ELR (cell line): Measurements from ENCODE around the gene AP1G1.
"Not testable (repeated sequence)": the region's sequence is repeated elsewhere in the genome, so short reads cannot be mapped to it uniquely, and the experiment has no call there.

ENCODE experiments used
- DNase-seq: peaks from one replicate; pipeline ENCODE4 v3.0.0-alpha.2; 2015; ENCODE audit warnings: low read depth

AP1G1 gene

DNA sequence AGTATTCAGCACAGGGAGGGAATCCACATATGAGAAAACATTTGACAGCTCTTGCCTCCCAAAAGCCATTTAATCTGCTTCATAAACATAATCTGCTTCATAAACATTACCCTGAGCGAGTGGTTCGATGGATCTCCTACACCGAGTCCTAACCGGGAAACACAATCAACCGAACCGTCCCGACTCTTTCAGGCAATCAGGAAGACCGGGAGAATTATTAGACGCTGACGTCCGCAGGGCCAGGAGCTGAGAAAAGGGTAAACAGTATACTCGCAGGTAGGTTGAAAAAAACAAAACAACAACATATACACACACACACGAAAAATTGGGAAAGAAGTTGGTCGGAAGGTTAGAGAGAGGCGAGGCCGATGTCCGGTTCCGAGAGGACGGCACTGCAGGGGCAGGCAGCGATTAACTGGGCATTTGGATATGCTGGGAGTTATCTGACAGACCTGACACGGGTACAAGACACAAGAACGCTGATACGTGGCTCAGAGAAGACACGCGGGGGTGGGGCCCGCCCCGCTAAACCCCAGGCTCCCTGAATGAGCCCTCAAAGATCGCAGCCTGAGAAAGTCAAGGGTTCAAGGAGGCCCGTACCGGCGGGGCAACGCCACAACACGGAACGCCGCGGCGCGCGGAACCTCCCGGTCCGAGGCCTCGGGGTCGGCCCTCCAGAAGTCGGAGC lies 585 bp downstream of the AP1G1 start:
- peak; percentile 56 for DNase-seq

DNA sequence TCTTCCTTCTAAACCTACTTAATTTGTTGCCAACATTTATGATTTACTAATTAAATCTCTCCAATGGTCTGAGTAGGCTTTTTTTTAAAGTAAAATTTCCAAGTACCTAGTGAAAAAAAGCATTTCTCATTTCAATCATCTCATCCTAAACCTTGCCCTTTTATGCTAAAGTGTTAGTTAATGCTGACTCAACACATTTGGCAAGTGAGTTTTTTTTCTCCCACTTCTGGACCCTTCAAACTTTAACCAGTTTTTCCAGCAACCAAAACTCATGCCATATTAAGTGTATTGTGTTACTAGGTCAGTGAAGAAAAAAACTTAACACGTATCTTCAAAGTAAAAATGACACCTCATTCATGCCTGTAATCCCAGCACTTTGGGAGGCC lies 5.3 kb downstream of the AP1G1 start:
- DNase-seq: no peak

DNA sequence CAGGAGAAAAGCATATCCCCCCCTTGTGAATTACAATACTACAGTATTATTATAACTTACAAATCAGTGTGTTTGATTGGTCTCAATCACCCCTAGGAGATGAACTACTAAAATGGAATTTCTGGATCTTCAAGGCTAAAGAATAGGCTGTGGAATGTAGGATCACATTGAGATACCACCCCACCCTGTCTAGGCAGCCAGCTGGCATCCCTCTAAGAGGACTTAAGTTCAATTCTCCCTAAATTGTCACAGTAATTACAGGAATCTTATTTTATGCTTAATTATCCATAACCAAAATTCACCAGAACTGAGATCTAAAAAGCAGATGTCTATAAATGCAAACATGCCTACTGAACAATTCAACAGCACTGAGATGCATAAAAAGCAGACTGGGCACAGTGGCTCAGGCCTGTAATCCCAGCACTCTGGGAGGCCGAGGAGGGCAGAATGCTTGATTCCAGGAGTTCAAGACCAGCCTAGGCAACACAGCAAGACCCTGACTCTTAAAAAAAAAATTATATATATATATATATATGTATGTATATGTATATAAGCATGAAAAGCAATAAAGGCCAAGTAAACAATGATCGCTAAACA lies 12.0 kb downstream of the AP1G1 start:
- DNase-seq: no peak

GRCh38 chr16:71794943-71795342 lies 13.7 kb downstream of the AP1G1 start:
- DNase-seq: no peak

GRCh38 chr16:71794018-71794417 lies 14.6 kb downstream of the AP1G1 start:
- DNase-seq: no peak

DNA sequence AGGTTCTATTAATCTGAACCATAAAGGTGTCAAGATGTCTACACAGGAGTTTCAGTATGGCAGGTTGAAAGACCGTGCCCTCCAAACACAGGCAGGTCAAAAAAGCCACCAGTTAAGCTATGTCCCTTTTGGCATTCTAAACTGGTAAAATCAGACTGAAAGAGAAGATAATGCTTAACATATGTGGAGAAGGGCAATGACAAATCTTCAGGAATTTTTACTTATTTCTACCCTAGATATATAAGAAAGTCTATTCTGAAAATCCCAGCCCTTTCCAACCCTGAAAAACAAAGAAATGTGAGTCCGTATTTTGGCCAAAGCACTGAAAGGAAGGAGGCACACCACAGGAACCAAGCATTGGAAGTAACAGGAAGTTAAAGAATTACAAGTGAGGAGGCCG lies 16.5 kb downstream of the AP1G1 start:
- no peak for DNase-seq

- not testable (repeated sequence) for DNase-seq
Observed at GRCh38 chr16:71790329-71790728, 18.3 kb downstream of the AP1G1 start.

- no peak for DNase-seq
Observed at GRCh38 chr16:71789136-71789535, 19.5 kb downstream of the AP1G1 start.

GRCh38 chr16:71788578-71788977 lies 20.1 kb downstream of the AP1G1 start:
- no peak for DNase-seq

GRCh38 chr16:71785143-71785542 lies 23.5 kb downstream of the AP1G1 start:
- DNase-seq: not testable (repeated sequence)

GRCh38 chr16:71784093-71784492 lies 24.5 kb downstream of the AP1G1 start:
- no peak for DNase-seq

- DNase-seq: peak; percentile 19
Observed at GRCh38 chr16:71781741-71782140, 26.9 kb downstream of the AP1G1 start.

GRCh38 chr16:71780521-71781089 lies 28.0 kb downstream of the AP1G1 start:
- DNase-seq: no peak

GRCh38 chr16:71778780-71779179 lies 29.9 kb downstream of the AP1G1 start:
- DNase-seq: no peak

DNA sequence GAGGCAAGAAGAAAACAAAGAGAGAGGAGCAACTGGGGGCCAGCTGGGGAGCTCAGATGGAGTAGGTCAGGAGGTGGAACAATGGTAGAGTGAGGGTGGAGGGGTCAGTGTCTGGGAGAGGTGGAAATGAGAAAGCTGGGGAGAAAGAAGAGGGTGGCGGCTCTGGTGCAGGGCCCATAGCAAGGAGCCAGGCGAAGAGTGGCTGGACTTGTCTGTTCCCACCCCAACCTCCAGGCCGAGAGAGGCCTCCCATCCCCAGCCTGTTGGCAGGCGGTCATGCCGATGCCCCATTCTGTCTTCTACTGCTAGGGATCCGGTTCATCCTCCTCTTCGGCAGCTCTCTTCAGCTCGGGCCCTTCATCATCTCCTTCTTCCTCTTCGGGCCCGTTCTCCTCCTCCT lies 31.3 kb downstream of the AP1G1 start:
- DNase-seq: no peak

GRCh38 chr16:71775949-71776348 lies 32.7 kb downstream of the AP1G1 start:
- DNase-seq: no peak

GRCh38 chr16:71771571-71771970 lies 37.1 kb downstream of the AP1G1 start:
- DNase-seq: peak; percentile 22

DNA sequence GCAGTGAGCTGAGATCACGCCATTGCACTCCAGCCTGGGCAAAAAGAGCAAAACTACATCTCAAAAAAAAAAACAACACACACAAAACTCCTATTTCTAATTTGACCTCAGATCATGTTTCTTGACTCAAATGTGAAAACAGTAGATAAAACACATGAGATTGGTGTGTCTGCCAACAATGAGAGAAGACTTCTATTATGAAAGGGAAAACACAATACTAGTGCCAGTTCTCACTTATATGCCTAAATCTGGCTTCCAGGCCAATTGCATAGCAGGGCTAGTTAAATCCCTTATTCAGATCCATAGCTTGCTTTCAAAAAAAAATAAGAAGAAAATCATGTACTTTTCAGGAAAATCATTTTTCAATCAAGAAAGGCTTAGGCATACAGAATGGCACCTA lies 39.4 kb downstream of the AP1G1 start:
- no peak for DNase-seq

- DNase-seq: no peak
Observed at GRCh38 chr16:71767060-71767900, 41.4 kb downstream of the AP1G1 start.

DNA sequence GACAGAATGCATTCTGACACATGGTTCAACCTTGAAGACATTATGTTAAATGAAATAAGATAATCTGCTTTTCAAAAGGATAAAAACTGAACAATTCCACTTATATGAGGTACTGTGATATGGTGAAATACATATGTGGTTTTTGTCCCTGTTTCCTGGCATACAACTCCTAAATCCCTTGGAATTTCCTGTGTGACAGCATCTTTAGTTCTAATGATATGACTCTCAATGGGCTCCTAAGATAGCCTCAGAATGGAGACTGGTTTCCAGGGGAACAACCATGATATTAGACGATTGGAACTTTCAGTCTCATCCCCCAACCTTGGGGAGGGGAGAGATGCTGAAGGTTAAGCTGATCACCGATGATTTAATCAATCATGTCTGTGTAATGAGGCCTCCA lies 46.4 kb downstream of the AP1G1 start:
- DNase-seq: peak; percentile 66

DNA sequence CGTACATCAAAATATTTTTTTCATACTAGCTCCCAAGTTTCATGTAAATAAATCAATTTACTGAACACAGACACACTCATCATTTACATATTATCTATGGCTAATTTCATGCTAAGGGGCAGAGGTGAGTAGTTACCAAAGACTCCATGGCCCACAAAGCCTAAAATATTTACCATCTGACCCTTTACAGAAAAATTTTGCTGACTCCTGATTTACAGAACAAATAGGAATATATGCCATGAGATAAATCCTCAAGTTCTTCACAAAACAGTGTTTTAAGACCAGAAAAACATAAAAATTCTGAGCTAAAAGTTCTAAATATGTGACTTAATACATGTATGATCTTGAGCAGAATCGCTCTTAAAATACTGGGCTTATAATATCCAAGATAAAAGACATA lies 47.5 kb downstream of the AP1G1 start:
- no peak for DNase-seq

DNA sequence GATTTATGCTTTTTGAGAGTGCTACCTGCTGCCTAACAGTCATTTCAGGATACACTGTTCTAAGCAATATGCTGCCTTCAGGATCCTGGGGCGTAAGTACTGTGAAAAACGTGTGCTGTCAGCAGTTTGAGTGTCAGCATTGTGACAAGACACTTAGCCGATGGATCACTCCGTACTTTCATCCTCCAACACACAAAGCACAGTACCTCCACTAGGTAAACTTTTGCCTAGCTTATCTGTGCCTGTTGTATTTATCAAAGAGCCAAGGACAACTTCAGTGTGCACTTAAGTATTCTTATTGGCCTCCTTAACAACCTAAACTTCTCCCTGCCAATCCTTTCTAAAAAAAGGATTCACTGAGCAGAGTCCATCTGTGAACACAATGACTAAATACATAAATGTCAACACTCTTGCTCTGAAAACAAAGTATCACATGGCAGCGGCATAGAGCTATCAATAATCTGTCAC lies 50.3 kb downstream of the AP1G1 start:
- DNase-seq: no peak

DNA sequence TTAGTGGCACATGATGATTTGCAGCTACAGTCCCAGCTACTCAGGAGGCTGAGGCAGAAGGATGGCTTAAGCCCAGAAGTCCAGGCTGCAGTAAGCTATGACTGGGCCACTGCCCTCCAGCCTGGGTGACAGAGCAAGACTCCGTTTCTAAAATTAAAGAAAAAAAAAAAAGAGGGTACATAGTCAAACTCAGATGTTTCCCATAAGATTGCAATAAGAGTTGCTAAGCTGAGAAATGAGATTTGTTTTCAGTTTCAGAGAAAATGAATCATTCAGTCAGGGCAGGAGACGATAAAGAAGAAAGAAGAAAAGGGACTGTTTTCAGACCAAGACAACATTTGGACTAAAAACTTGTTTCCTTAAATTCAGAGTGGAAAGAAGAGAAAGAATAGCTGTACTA lies 54.0 kb downstream of the AP1G1 start:
- no peak for DNase-seq
